ENCODE measurements around the gene CLDN8. TPM values are rescaled to one million over a fixed set of nuclear protein-coding genes. Genes with fewer than 3 reads are reported as not detected.

The CLDN8 gene
- total and polyA plus RNA-seq, 9 of the 15 experiments (the other 6 are each of a cell fraction or from before 2014, with no cell fraction given) = not detected

DNA sequence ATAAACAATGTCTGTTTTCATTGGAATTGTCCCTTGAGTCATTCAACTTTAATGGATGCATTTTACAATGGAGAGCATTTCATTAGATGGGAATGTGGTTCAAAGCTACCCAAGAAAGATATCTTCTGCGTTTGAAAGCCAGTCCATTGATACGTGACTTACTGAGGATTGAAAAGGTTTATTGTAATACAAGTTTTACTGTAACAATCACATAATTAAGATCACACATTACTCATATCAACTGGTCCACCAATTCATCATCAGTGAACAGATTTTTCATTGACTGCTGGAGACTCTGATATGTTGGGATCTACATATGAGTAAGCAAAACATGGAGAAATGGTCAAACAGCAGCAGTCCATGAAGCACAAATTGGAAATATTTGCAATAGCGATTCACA lies 34.0 kb upstream of the CLDN8 start:
- CTCF ChIA-PET (ENCODE audit: low intra/inter-chr PET ratio) = no interaction called here
- H3K9me3 ChIP-seq (replicated peaks; ENCODE audit: control insufficient read depth, insufficient read depth, low read depth, low read length) = no peaks in the 10 kb centered on the region

More for the DNA sequence above, 34.0 kb upstream of the CLDN8 start:
- H3K9ac ChIP-seq (ENCODE audit: insufficient read depth in 1 of 2, low read depth in 2 of 2, low read length in 2 of 2) = no peak overlapping the region
- BruUV-seq (replicated peaks) = no TSS peak
- H3K27me3 ChIP-seq (ENCODE audit: control insufficient read depth in 2 of 2, insufficient read depth in 2 of 2, low read length in 2 of 2) = no peaks in the 10 kb centered on the region
- no peaks in the 10 kb centered on the region for H3K36me3 ChIP-seq (ENCODE audit: control insufficient read depth, insufficient read depth, low read length)
- no peak overlapping the region for H3K4me2 ChIP-seq (ENCODE audit: insufficient read depth, low read length)
- H3K4me1 ChIP-seq (replicated peaks in 1 of 2; ENCODE audit: control insufficient read depth in 2 of 2, insufficient read depth in 2 of 2, low read length in 2 of 2) = no peaks in the 10 kb centered on the region
- WGBS (ENCODE audit: insufficient coverage, low coverage, missing lambda C conversion rate) = 0% methylated on average over 3 of the region's 3 CpGs
- H3K9me1 ChIP-seq (ENCODE audit: control insufficient read depth, insufficient read depth, low read length) = no peaks in the 10 kb centered on the region
- no peak for TF ChIP-seq CEBPB (tag; IDR thresholded peaks at IDR 0.05)
- no peak for TF ChIP-seq MTF1 (CRISPR knock-in tag; IDR thresholded peaks at IDR 0.05; ENCODE audit: borderline replicate concordance)
- TF ChIP-seq ZNF232 (CRISPR knock-in tag; IDR thresholded peaks at IDR 0.05) = no peak
- TF ChIP-seq, protein P1, sequence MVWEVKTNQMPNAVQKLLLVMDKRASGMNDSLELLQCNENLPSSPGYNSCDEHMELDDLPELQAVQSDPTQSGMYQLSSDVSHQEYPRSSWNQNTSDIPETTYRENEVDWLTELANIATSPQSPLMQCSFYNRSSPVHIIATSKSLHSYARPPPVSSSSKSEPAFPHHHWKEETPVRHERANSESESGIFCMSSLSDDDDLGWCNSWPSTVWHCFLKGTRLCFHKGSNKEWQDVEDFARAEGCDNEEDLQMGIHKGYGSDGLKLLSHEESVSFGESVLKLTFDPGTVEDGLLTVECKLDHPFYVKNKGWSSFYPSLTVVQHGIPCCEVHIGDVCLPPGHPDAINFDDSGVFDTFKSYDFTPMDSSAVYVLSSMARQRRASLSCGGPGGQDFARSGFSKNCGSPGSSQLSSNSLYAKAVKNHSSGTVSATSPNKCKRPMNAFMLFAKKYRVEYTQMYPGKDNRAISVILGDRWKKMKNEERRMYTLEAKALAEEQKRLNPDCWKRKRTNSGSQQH (CRISPR knock-in tag; IDR thresholded peaks at IDR 0.05) = no peak
- TF ChIP-seq GTF2A2 (tag; IDR thresholded peaks at IDR 0.05) = no peak
- no peak for TF ChIP-seq ZNF785 (CRISPR knock-in tag; IDR thresholded peaks at IDR 0.05)
- TF ChIP-seq ZNF239 (CRISPR knock-in tag; IDR thresholded peaks at IDR 0.05) = no peak
- TF ChIP-seq, protein P2, sequence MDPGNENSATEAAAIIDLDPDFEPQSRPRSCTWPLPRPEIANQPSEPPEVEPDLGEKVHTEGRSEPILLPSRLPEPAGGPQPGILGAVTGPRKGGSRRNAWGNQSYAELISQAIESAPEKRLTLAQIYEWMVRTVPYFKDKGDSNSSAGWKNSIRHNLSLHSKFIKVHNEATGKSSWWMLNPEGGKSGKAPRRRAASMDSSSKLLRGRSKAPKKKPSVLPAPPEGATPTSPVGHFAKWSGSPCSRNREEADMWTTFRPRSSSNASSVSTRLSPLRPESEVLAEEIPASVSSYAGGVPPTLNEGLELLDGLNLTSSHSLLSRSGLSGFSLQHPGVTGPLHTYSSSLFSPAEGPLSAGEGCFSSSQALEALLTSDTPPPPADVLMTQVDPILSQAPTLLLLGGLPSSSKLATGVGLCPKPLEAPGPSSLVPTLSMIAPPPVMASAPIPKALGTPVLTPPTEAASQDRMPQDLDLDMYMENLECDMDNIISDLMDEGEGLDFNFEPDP (CRISPR knock-in tag; IDR thresholded peaks at IDR 0.05) = no peak
- TF ChIP-seq, protein P3, sequence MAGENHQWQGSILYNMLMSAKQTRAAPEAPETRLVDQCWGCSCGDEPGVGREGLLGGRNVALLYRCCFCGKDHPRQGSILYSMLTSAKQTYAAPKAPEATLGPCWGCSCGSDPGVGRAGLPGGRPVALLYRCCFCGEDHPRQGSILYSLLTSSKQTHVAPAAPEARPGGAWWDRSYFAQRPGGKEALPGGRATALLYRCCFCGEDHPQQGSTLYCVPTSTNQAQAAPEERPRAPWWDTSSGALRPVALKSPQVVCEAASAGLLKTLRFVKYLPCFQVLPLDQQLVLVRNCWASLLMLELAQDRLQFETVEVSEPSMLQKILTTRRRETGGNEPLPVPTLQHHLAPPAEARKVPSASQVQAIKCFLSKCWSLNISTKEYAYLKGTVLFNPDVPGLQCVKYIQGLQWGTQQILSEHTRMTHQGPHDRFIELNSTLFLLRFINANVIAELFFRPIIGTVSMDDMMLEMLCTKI (IDR thresholded peaks at IDR 0.05; ENCODE audit: partially characterized antibody) = no peak
- no peak for TF ChIP-seq ZNF668 (CRISPR knock-in tag; IDR thresholded peaks at IDR 0.05)
- TF ChIP-seq POLR2A (conservative IDR thresholded peaks at IDR 0.05) = no peak
- no peaks in the 10 kb centered on the region for H4K20me1 ChIP-seq (replicated peaks; ENCODE audit: control insufficient read depth, insufficient read depth, low read length)
- no peak overlapping the region for H3K4me3 ChIP-seq
- DNase-seq (ENCODE audit: extremely low read depth in 1 of 4, low spot score in 3 of 4) (no peak), ATAC-seq (no peak), FAIRE-seq (no peak)
- in situ Hi-C loops (cut with MboI) (no loop called here), intact Hi-C loops (cut with micrococcal nuclease) (no loop called here)
- H2AFZ ChIP-seq (ENCODE audit: low read depth, low read length) = no peak overlapping the region
- no peaks in the 10 kb centered on the region for H3K79me2 ChIP-seq (ENCODE audit: control insufficient read depth, insufficient read depth, low read length)
- H3K27ac ChIP-seq (ENCODE audit: extremely low read depth, low read depth, low read length) = no peak overlapping the region
- POLR2A ChIA-PET = no interaction called here
